PC-9 (cell line): Measurements from ENCODE around the gene ENTHD1. TPM values are rescaled to one million over a fixed set of nuclear protein-coding genes. Genes with fewer than 3 reads are reported as not detected.

Experiments used
- BruUV-seq: library from RNA; stranded (reverse); fragments of 400-500 nt; replicated peaks from 2 replicates; lab custom pipeline; 2021; lab: Mats Ljungman, UMichigan
- CTCF ChIA-PET: fragments of 300-600 bp; sonication (Branson Sonifier 250); formaldehyde crosslinking; loops from one replicate; lab custom pipeline; 2022; ENCODE audit warnings: antibody characterized with exemption; lab: Charles Lee
- POLR2A ChIA-PET: fragments of 300-600 bp; sonication (Branson Sonifier 250); formaldehyde crosslinking; loops from one replicate; lab custom pipeline; 2022; ENCODE audit warnings: antibody characterized with exemption; ENCODE audit not compliant: unreplicated experiment; lab: Charles Lee
- DNase-seq, 2 experiments: peaks; one replicate each; pipeline versions ENCODE4 v3.0.0 to v3.0.0-alpha.2; 2015 to 2022; ENCODE audit warnings: mixed read lengths in 1 of 2
- H2AFZ ChIP-seq: fragments of 200-600 bp; sonication (generic); 2 replicates; pipeline ENCODE4 v1.8.1; 2017; ENCODE audit warnings: antibody characterized with exemption
- H3F3A ChIP-seq: fragments of 200-600 bp; sonication (generic); 2 replicates; pipeline ENCODE4 v1.8.1; 2017; ENCODE audit warnings: antibody characterized with exemption, mild to moderate bottlenecking, low read depth; ENCODE audit not compliant: insufficient read depth
- H3K27ac ChIP-seq: fragments of 200-600 bp; sonication (generic); 2 replicates; pipeline ENCODE4 v1.6.1; 2016; ENCODE audit warnings: mixed run types
- H3K27me3 ChIP-seq: fragments of 200-600 bp; sonication (generic); 2 replicates; pipeline ENCODE4 v1.6.1; 2016; ENCODE audit warnings: low read depth, mixed run types; ENCODE audit not compliant: insufficient read depth
- H3K36me3 ChIP-seq: fragments of 200-600 bp; sonication (generic); 2 replicates; pipeline ENCODE4 v1.6.1; 2016; ENCODE audit warnings: low read depth, mixed run types
- H3K4me1 ChIP-seq: fragments of 200-600 bp; sonication (generic); replicated peaks from 2 replicates; pipeline ENCODE4 v1.6.1; 2016; ENCODE audit warnings: mixed run types; ENCODE audit not compliant: insufficient read depth
- H3K4me2 ChIP-seq: fragments of 200-600 bp; sonication (generic); 2 replicates; pipeline ENCODE4 v1.6.1; 2017; ENCODE audit warnings: mixed run types
- H3K4me3 ChIP-seq: fragments of 200-600 bp; sonication (generic); 2 replicates; pipeline ENCODE4 v1.6.1; 2016; ENCODE audit warnings: mixed run types
- H3K79me2 ChIP-seq: fragments of 200-600 bp; sonication (generic); 2 replicates; pipeline ENCODE4 v1.6.1; 2017; ENCODE audit warnings: low read depth, mixed run types
- H3K9me2 ChIP-seq: fragments of 200-600 bp; sonication (generic); 2 replicates; pipeline ENCODE4 v1.8.1; 2017; ENCODE audit warnings: mild to moderate bottlenecking; ENCODE audit not compliant: insufficient read depth
- H3K9me3 ChIP-seq: fragments of 200-600 bp; sonication (generic); 2 replicates; pipeline ENCODE4 v1.8.1; 2016; ENCODE audit warnings: low read depth; ENCODE audit not compliant: insufficient read depth
- H4K20me1 ChIP-seq: fragments of 200-600 bp; sonication (generic); 2 replicates; pipeline ENCODE4 v1.8.1; 2017; ENCODE audit not compliant: insufficient read depth
- EZH2 ChIP-seq: fragments of 200-600 bp; sonication (generic); IDR thresholded peaks from 2 replicates; pipeline ENCODE4 v1.8.0; 2017; ENCODE audit warnings: antibody characterized with exemption, low read depth
- intact Hi-C: fragments of 100-400 bp; cut with micrococcal nuclease; formaldehyde crosslinking; loops from one replicate; pipeline ENCODE4 v1.10.0; 2022; ENCODE audit not compliant: unreplicated experiment
- total RNA-seq: library from RNA; stranded (reverse); gene quantifications from 2 replicates; pipeline ENCODE4 v1.2.3, GENCODE V29; 2021
- TF ChIP-seq, protein P1 (sequence below): fragments of 200-600 bp; sonication (generic); conservative IDR thresholded peaks from 2 replicates; pipeline ENCODE4 v1.6.1; 2017; ENCODE audit warnings: mixed run types, antibody characterized with exemption, mild to moderate bottlenecking, moderate library complexity

The ENTHD1 gene
- total RNA-seq, 1 experiment from 2014 or later: not detected

DNA sequence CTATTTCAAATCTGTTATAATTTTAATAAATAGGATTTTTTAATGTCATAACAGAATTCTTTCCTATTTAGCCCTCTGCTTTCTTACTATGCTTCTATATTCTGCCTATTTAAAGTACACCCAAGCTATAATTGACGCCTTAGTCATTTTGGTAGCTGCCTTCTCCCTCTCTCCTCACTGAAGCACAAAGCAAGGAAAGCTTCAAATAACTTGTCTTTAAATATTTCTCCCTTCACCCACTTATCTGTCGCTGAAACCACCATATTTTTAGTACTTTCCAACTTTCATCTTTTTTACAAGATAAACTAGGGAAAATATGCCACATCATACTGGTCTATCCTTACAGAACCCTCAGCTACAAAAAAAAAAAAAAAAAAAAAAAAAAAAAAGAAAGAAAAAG lies 127.9 kb downstream of the ENTHD1 start:
- H3F3A ChIP-seq: no peaks in the 10 kb centered on the region
- H3K36me3 ChIP-seq: no peaks in the 10 kb centered on the region
- H4K20me1 ChIP-seq: no peaks in the 10 kb centered on the region
- H2AFZ ChIP-seq: no peak overlapping the region
- DNase-seq: no peak
- peaks cover 33% of the 10 kb centered on the region for H3K27me3 ChIP-seq
- TF ChIP-seq, protein P1, sequence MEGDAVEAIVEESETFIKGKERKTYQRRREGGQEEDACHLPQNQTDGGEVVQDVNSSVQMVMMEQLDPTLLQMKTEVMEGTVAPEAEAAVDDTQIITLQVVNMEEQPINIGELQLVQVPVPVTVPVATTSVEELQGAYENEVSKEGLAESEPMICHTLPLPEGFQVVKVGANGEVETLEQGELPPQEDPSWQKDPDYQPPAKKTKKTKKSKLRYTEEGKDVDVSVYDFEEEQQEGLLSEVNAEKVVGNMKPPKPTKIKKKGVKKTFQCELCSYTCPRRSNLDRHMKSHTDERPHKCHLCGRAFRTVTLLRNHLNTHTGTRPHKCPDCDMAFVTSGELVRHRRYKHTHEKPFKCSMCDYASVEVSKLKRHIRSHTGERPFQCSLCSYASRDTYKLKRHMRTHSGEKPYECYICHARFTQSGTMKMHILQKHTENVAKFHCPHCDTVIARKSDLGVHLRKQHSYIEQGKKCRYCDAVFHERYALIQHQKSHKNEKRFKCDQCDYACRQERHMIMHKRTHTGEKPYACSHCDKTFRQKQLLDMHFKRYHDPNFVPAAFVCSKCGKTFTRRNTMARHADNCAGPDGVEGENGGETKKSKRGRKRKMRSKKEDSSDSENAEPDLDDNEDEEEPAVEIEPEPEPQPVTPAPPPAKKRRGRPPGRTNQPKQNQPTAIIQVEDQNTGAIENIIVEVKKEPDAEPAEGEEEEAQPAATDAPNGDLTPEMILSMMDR: no peak
- TF ChIP-seq EZH2: no peak
- no peaks in the 10 kb centered on the region for H3K9me3 ChIP-seq
- H3K9me2 ChIP-seq: no peaks in the 10 kb centered on the region
- H3K4me1 ChIP-seq: no peaks in the 10 kb centered on the region
- no peak overlapping the region for H3K4me3 ChIP-seq
- BruUV-seq: no TSS peak
- ChIA-PET CTCF (no interaction called here), POLR2A (interaction anchor here (0.7 kb wide), 1 partner anchor 107 kb away, joined by 20 read pairs; no protein-coding TSS in a partner anchor)
- intact Hi-C loops: no loop called here
- no peaks in the 10 kb centered on the region for H3K79me2 ChIP-seq
- no peak overlapping the region for H3K27ac ChIP-seq
- H3K4me2 ChIP-seq: no peak overlapping the region

DNA sequence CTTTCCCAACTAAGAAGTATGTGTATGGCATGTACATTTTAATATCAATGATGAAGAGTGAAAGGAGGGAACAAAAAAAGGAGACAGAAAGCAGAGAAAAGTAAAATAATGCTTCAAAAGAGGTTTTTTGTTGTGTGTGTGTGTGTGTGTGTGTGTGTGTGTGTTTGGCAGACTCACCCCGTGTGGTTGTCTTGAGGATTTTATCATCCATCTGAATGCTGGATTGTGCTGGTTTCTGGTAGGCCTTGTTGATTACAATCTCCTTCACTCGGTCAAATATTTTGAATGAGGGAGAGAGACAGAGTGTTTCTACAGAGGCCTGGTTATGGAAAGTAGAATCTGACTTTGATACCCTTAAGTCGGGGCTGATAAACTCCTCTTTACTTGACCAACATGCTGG lies 128.5 kb downstream of the ENTHD1 start:
- no peak overlapping the region for H3K4me3 ChIP-seq
- H3K9me3 ChIP-seq: no peaks in the 10 kb centered on the region
- no peaks in the 10 kb centered on the region for H3K9me2 ChIP-seq
- no peaks in the 10 kb centered on the region for H3K4me1 ChIP-seq
- H3K27me3 ChIP-seq: peaks cover 27% of the 10 kb centered on the region
- no peak overlapping the region for H3K4me2 ChIP-seq
- ChIA-PET POLR2A (no interaction called here), CTCF (no interaction called here)
- no peak overlapping the region for H3K27ac ChIP-seq
- no peaks in the 10 kb centered on the region for H3K36me3 ChIP-seq
- TF ChIP-seq, protein P1: no peak
- no peak for TF ChIP-seq EZH2
- intact Hi-C loops: no loop called here
- no peak overlapping the region for H2AFZ ChIP-seq
- BruUV-seq: no TSS peak
- no peaks in the 10 kb centered on the region for H4K20me1 ChIP-seq
- DNase-seq: no peak
- H3F3A ChIP-seq: no peaks in the 10 kb centered on the region
- no peaks in the 10 kb centered on the region for H3K79me2 ChIP-seq

DNA sequence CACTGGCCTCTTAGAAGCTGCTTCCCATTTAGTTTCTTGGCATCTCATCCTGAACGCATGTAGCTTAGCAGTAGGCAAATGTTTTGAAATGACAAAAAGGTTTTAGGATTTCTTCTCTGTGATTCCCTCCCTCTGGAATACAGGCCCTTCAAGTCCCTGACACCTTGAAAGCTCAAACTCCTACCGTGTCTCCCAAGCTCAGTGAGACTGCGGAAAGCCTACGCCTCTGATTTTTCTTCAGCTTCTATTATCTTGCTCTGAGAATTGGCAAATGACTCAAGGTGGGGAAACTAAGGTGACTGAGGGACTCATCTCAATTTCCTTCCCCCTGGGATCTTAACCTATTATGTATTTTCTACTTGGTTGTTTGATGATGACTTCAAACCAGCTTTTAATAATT lies 130.3 kb downstream of the ENTHD1 start:
- no TSS peak for BruUV-seq
- ChIA-PET CTCF (no interaction called here), POLR2A (interaction anchor here (0.6 to 0.7 kb wide), 4 partner anchors 13 to 1641 kb away, joined by 3 to 8 read pairs (median 5); no protein-coding TSS in a partner anchor)
- Histone ChIP-seq H3K9me2 (no peaks in the 10 kb centered on the region), H3K36me3 (no peaks in the 10 kb centered on the region), H3K9me3 (no peaks in the 10 kb centered on the region), H3K4me2 (no peak overlapping the region), H3F3A (no peaks in the 10 kb centered on the region), H4K20me1 (no peaks in the 10 kb centered on the region), H2AFZ (no peak overlapping the region), H3K27me3 (peaks cover 17% of the 10 kb centered on the region; the same call in 1 of the 2 replicates), H3K4me1 (no peaks in the 10 kb centered on the region), H3K79me2 (no peaks in the 10 kb centered on the region), H3K27ac (no peak overlapping the region), H3K4me3 (no peak overlapping the region)
- TF ChIP-seq EZH2: no peak
- TF ChIP-seq, protein P1: no peak
- DNase-seq: no peak
- intact Hi-C loops: no loop called here
